Fibroblast of villous mesenchyme (primary cell): Measurements from ENCODE around the gene CALML4. TPM values are rescaled to one million over a fixed set of nuclear protein-coding genes. Genes with fewer than 3 reads are reported as not detected.
"Not testable (repeated sequence)": the region's sequence is repeated elsewhere in the genome, so short reads cannot be mapped to it uniquely, and the experiment has no call there.

Experiments used
- DNase-seq: peaks from one replicate; pipeline ENCODE4 v3.0.0-alpha.2; 2010; ENCODE audit warnings: low read depth
- H3K4me3 ChIP-seq: 2 replicates; pipeline ENCODE4 v1.5.1; 2011; ENCODE audit warnings: low read depth, mild to moderate bottlenecking, low read length
- CTCF ChIP-seq: IDR thresholded peaks from 2 replicates; pipeline ENCODE4 v1.5.1; 2012; ENCODE audit warnings: low read depth, mild to moderate bottlenecking, low read length; ENCODE audit not compliant: insufficient read depth
- total RNA-seq: library from RNA; depleted of rRNA; stranded (reverse); fragments of >200 nt; gene quantifications from 2 replicates; pipeline ENCODE4 v1.2.3, GENCODE V29; 2012

The CALML4 gene
- total RNA-seq, 1 donor = 1.7 TPM

- no peak for DNase-seq
- TF ChIP-seq CTCF = no peak
- no peak overlapping the region for H3K4me3 ChIP-seq
These were observed 29.6 kb downstream of the CALML4 start for GRCh38 chr15:68175526-68175925.

GRCh38 chr15:68173119-68173518 is 32.0 kb downstream of the CALML4 start:
- H3K4me3 ChIP-seq = no peak overlapping the region
- DNase-seq = no peak
- TF ChIP-seq CTCF = no peak

GRCh38 chr15:68172037-68172436 is 33.1 kb downstream of the CALML4 start:
- H3K4me3 ChIP-seq, DNase-seq: not testable (repeated sequence)

- H3K4me3 ChIP-seq = no peak overlapping the region
- DNase-seq = no peak
- TF ChIP-seq CTCF = no peak
These were observed 38.3 kb downstream of the CALML4 start for GRCh38 chr15:68166847-68167246.

- H3K4me3 ChIP-seq = no peak overlapping the region
- no peak for DNase-seq
- no peak for TF ChIP-seq CTCF
These were observed 41.9 kb downstream of the CALML4 start for GRCh38 chr15:68163191-68163590.

- TF ChIP-seq CTCF = no peak
- DNase-seq = peak; percentile 31
- H3K4me3 ChIP-seq = no peak overlapping the region
These were observed 47.0 kb downstream of the CALML4 start for GRCh38 chr15:68158046-68158628.

GRCh38 chr15:68157074-68157473 is 48.1 kb downstream of the CALML4 start:
- no peak overlapping the region for H3K4me3 ChIP-seq
- DNase-seq = no peak
- TF ChIP-seq CTCF = no peak
